Measurements from ENCODE around the gene SACM1L.
A peak's percentile ranks its signal among the peaks of the same experiment; 100 is the strongest.
"Not testable (repeated sequence)": the region's sequence is repeated elsewhere in the genome, so short reads cannot be mapped to it uniquely, and the experiment has no call there.

The SACM1L gene

GRCh38 chr3:45741742-45742460 lies 52.7 kb downstream of the SACM1L start:
- DNase-seq (ENCODE audit: low read depth) = no peak

- DNase-seq (ENCODE audit: low read depth) = no peak
These were observed 53.4 kb downstream of the SACM1L start for GRCh38 chr3:45742461-45743089.

- no peak for DNase-seq (ENCODE audit: low read depth)
These were observed 57.1 kb downstream of the SACM1L start for GRCh38 chr3:45746165-45746776.

GRCh38 chr3:45746777-45747622 lies 57.8 kb downstream of the SACM1L start:
- DNase-seq (ENCODE audit: low read depth) = no peak

- DNase-seq (ENCODE audit: low read depth) = no peak
These were observed 58.9 kb downstream of the SACM1L start for GRCh38 chr3:45748068-45748467.

- DNase-seq (ENCODE audit: low read depth) = peak; percentile 20
These were observed 59.9 kb downstream of the SACM1L start for GRCh38 chr3:45749036-45749600.

- DNase-seq (ENCODE audit: low read depth) = no peak
These were observed 60.7 kb downstream of the SACM1L start for GRCh38 chr3:45749880-45750279.

GRCh38 chr3:45751537-45752242 lies 62.5 kb downstream of the SACM1L start:
- DNase-seq (ENCODE audit: low read depth) = no peak

- DNase-seq (ENCODE audit: low read depth) = no peak
These were observed 63.9 kb downstream of the SACM1L start for GRCh38 chr3:45753095-45753494.

- no peak for DNase-seq (ENCODE audit: low read depth)
These were observed 65.3 kb downstream of the SACM1L start for GRCh38 chr3:45754461-45754860.

- DNase-seq (ENCODE audit: low read depth) = no peak
These were observed 66.9 kb downstream of the SACM1L start for GRCh38 chr3:45756055-45756454.

GRCh38 chr3:45757141-45757540 lies 67.9 kb downstream of the SACM1L start:
- not testable (repeated sequence) for DNase-seq (ENCODE audit: low read depth)

- no peak for DNase-seq (ENCODE audit: low read depth)
These were observed 69.7 kb downstream of the SACM1L start for GRCh38 chr3:45758871-45759270.

- no peak for DNase-seq (ENCODE audit: low read depth)
These were observed 70.7 kb downstream of the SACM1L start for GRCh38 chr3:45759851-45760250.

- peak; percentile 32 for DNase-seq (ENCODE audit: low read depth)
These were observed 71.9 kb downstream of the SACM1L start for GRCh38 chr3:45760878-45761711.

- DNase-seq (ENCODE audit: low read depth) = no peak
These were observed 72.6 kb downstream of the SACM1L start for GRCh38 chr3:45761831-45762230.

GRCh38 chr3:45762647-45763302 lies 73.6 kb downstream of the SACM1L start:
- no peak for DNase-seq (ENCODE audit: low read depth)

GRCh38 chr3:45763303-45763675 lies 74.1 kb downstream of the SACM1L start:
- DNase-seq (ENCODE audit: low read depth) = no peak

- no peak for DNase-seq (ENCODE audit: low read depth)
These were observed 76.2 kb downstream of the SACM1L start for GRCh38 chr3:45765266-45765851.

GRCh38 chr3:45765958-45766357 lies 76.8 kb downstream of the SACM1L start:
- no peak for DNase-seq (ENCODE audit: low read depth)
